Fibroblast of upper back skin (primary cell): Measurements from ENCODE around the gene MAN1B1.

Source experiments
- DNase-seq: peaks from one replicate; pipeline ENCODE4 v3.0.0-alpha.2; 2013

MAN1B1 gene

GRCh38 chr9:137069508-137070091 lies 17.2 kb upstream of the MAN1B1 start:
- no peak for DNase-seq

DNA sequence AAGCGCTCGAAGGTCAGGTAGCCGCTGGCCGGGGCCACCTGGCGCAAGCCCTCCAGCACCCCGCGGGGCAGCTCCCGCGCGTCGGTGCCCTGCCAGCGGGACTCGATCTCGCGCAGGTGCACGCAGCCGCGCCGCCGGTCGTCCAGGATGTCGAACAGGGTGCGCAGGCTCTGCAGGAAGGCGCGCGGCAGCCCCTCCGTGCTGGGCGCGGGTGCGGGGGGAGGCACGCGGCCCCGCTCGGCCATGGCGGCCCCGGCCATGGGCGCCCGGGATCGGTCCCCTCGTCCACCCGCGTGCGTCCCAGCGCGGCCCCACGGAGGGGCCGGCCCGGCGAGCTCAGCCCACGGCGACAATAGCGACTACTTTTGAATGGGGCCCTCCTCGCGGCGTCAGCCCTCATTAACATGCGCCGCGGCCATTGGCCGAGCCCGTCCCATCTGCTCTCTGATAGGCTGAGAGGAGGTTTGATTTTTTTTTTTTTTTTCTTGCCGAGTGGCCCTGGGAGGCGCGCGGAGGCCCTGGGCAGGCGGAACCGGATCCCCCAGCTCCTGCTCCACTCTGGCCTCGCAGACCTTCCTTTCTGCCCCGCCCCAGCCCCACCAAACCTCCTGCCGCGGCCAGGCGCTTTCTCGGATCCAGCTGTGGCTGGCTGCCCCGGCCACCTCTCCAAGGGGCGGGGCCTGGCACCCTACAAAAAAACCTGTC lies 16.4 kb upstream of the MAN1B1 start, which contains the start of gene SAPCD2:
Gene SAPCD2, minus strand, starts transcription at position 357 of the 705 bp plus-strand sequence. Its CDS starts 97 bp downstream, at position 260.
- DNase-seq: peak; percentile 82

DNA sequence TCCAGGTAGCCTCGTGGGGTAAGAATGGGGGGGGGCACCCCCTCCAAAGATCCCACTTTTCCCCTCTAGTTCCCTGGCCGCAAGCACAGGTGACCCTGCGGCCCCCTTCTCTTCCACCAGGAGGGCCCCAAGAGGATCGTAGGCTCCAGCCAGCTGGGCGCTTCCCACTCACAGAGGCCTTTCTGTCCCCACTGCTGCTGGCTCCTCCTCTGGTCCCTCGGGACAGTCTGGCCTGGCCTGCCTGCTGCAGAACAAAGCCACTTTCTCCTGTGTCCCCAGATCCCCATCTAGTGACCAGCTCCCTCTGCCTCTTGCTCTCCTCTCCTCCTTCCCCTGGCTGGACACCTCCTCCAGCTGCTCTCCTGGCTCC lies 15.9 kb upstream of the MAN1B1 start:
- no peak for DNase-seq

- no peak for DNase-seq
These were observed 15.5 kb upstream of the MAN1B1 start for GRCh38 chr9:137071282-137071681.

DNA sequence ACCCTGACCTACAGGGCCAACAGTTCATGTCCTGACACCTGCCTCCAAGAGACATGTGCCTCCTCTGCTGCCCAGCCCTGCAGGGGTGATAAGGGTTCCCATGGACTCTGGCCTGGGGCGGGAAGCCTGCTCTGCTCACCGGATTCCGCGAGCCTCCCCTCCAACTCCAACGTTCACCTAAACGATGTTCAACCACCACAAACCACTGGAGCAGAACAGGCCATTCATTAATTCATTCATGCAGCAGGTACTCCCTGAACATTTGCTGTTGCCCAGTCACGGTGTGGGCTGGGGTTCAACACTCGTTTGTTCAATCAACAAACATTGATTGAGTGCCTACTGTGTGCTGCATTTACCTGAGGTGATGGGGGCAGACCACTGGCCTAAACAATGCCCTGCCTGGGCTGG lies 12.8 kb upstream of the MAN1B1 start:
- no peak for DNase-seq

DNA sequence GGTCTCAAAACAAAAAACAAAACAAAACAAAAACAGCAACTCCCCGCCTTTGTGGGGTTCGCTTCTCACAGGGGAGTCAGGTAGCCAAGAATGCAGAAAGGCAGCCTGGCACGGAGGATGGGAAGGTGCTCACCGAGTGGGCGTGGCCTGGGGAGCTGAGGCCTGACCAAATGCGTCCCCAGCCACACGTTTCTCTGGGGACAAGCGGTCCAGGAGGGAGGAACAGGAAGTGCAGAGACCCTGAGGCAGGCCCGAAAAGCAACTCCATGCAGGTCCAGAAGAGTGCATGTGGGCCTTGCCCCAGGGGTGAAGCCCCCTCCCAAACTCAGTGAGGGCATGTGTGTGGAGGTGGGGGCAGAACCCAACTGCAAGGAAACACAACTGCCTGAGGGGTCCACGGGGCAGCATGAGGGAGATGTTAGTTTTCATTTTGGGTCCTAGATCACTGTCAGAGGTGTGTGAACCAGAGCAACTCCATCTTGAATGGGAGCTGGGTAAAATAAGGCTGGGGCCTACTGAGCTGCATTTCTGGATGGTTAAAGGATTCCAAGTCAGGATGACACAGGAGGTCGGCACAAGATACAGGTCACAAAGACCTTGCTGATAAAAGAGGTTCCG lies 12.0 kb upstream of the MAN1B1 start:
- no peak for DNase-seq

GRCh38 chr9:137075275-137075775 lies 11.5 kb upstream of the MAN1B1 start:
- DNase-seq: no peak

- no peak for DNase-seq
These were observed 10.2 kb upstream of the MAN1B1 start for GRCh38 chr9:137076636-137077009.

DNA sequence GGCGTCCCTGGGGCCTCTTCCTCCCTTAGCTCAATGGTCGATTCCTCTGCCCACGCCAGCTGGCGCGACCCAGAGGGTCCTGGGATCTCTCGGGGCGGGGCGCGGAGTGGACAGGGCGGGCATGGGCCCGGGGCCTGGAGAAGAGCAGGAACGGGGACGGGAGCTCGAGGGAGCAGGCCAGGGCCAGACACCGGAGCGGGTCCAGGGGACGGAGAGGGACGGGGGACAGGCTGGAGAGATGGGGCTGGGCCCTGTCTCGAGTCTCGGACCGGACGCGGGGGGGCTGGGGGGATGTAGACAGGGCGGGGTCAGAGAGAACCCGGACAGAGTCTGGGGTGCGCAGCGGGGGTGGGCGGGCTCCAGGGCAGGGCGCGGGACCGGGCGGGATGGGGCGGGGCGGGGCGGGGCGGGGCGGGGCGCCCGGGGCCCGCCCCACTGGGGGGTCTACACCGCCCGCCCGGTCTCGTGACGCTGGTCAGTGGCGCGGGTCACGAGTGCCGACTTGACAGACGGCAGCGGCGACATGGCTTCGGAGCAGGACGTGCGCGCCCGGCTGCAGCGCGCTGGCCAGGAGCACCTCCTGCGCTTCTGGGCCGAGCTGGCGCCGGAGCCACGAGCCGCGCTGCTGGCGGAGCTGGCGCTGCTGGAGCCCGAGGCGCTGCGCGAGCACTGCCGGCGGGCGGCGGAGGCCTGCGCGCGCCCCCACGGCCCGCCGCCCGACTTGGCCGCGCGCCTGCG lies 9.6 kb upstream of the MAN1B1 start, which contains the start of gene UAP1L1:
Gene UAP1L1, plus strand, starts transcription at position 508 of the 738 bp plus-strand sequence. Its CDS starts 16 bp downstream, at position 524.
- DNase-seq: peak; percentile 47

DNA sequence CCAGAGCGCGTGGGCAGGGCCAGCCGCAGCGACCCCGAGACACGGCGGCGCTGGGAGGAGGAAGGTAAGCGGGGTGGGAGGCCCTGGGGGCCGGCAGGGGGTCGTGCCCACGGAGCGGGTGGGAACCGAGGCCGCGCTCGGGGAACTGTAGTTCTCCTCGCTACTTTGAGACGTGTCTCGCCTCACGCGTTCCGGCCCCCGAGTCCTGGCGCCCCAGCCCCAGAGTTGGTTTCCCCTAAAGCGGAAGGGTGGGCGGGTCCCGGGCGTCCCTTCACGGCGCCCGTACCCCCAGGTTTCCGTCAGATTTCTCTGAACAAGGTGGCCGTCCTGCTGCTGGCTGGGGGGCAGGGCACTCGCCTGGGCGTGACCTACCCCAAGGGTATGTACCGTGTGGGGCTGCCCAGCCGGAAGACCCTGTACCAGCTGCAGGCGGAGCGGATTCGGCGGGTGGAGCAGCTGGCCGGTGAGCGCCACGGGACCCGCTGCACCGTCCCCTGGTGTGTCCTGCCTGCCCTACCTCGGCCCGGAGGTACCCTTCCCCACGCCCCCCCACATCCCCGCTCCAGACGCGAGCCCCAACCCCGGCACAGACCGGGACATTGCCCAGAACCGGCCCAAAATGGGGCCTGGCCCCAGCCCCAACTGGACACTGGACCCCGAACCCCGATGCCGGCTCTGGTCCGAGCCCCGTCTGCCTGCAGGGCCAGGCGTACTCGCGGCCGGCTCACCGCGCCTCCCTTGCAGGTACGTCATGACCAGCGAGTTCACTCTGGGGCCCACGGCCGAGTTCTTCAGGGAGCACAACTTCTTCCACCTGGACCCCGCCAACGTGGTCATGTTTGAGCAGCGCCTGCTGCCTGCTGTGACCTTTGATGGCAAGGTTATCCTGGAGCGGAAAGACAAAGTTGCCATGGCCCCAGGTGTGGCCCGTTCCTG lies 8.8 kb upstream of the MAN1B1 start:
- DNase-seq: no peak

DNA sequence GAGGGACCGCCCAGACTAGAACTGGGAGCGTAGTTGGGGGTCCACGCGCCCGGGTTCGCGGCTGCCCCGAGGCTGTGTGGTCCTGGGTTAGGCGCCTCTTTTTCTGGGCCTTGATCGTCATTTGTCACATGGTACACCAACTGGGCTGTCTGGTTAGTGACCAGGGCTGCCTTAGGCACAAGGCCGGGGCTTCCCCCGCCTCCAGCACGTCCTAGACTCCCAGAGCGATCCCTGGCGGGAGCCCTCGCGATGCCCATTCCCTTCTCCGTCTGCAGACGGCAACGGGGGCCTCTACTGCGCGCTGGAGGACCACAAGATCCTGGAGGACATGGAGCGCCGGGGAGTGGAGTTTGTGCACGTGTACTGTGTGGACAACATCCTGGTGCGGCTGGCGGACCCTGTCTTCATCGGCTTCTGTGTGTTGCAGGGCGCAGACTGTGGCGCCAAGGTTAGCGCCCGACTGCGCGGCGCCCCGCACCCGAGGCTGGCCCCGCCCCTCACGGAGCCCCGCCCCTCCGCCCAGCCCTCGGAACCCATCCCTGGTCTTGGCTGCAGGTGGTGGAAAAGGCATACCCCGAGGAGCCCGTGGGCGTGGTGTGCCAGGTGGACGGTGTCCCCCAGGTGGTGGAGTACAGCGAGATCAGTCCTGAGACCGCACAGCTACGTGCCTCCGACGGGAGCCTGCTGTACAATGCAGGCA lies 7.9 kb upstream of the MAN1B1 start:
- DNase-seq: no peak

- DNase-seq: no peak
These were observed 7.4 kb upstream of the MAN1B1 start for GRCh38 chr9:137079401-137079787.

DNA sequence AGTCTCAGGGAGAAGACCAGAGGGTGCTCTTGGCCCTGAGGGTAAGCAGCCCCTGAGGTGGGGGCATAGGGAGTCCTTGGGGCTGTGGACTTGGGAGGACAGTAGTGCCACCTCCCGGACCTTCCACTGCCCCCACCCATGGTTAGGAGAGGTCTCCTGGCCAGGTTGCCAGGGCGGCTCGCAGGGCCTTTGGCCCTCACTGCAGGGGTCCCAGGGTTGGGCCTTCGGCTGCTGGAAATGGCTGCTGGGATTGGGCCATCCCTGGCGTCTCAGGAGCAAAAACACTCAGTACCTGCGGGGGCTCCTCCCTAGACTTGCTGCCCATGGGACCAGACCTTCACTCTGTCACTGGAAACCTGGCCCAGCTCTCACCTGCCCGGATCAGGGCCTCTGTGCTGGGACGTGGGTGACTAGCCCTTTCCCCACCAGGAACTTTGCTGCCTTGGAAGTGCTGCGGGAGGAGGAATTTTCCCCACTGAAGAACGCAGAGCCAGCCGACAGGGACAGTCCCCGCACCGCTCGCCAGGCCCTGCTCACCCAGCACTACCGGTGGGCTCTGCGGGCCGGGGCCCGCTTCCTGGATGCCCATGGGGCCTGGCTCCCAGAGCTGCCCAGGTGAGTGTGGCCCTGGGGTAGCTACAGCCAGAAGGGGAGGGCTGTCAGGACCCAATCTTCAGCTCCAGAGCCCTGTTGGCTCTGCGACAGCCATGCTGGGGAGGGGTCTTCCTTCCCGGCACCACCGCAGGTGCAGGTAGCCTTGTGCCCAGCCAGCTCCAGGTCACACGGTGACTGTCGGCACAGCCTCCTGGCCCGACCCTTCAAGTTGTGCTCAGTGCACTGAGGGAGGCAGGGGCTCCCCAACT lies 6.3 kb upstream of the MAN1B1 start:
- DNase-seq: no peak

GRCh38 chr9:137082222-137082924 lies 4.4 kb upstream of the MAN1B1 start:
- no peak for DNase-seq

DNA sequence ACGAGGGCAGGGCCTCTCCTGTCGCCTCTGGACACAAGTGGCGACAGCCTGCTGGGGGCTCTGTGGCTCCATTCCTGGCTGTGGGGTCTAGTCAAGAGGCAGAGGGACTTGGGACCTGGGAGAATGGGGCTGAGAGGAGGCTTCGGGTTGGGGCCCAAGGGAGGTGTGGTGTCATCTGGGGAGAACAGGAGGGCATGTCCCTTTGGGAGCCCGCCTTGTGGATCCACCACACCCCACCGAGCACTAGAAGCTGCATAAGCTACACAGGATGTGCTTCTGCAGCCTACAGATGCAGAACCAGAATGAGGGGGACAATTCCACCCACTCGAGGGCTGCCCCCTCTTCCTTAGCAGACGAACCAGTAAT lies 3.9 kb upstream of the MAN1B1 start:
- DNase-seq: no peak

GRCh38 chr9:137083394-137084004 lies 3.3 kb upstream of the MAN1B1 start:
- DNase-seq: peak; percentile 97

DNA sequence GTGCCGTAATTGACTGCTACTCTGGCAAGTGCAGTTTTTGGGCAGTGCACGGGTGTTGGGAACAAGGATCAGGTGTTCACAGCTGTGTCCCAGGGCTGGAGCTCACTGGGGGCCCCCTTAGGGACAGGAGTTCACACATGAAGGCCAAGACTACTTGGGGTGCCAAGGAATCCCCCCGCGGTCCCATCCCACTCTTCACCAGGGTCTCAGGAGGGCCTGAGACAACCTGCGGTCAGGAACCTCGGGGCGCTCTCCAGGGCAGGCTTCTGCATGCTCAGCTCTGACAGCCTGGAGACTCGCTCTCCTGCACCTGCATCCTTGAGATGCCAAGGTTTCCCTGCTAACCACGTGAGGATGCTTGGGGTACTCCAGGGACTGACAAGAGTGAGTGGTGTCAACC lies 2.3 kb upstream of the MAN1B1 start:
- DNase-seq: no peak

DNA sequence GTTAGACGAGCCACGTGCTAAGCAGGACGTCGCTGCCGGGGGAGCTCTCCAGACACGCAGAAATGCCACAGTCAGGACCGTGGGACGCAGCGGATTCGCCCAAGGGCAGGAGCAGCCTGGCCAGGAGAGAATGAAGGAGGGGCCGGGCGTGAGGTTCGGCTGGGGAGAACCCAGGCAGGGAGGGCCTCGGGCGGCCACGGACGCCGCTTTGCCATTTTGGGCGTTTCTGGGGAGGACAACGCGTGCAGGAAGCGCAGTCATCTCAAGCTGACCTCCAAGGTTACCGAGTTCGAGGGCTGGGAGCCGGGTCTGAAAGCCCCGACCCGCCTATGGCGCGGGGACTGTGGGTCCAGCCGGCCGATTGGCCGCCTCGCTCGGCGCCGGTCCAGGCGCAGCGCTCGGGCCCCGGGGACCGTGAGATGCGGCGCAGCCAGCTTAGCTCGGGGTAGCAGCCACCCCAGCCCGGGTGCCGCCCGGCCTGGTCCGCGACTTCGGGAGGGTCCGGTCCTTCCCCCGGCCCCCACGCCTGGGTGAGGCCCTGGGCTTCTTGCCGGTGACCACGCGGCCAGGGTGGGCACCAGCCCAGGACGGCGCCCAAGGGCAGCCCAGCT lies 760 bp upstream of the MAN1B1 start:
- no peak for DNase-seq

GRCh38 chr9:137087409-137087925 lies 682 bp downstream of the MAN1B1 start:
- no peak for DNase-seq
